SK-N-SH (cell line): ENCODE measurements around the gene ODAD3.

Experiments
- CTCF ChIP-seq: fragments of 200-600 bp; sonication (generic); IDR thresholded peaks from 2 replicates; pipeline ENCODE4 v1.6.1; 2017; ENCODE audit warnings: antibody characterized with exemption, mild to moderate bottlenecking, moderate library complexity
- EP300 ChIP-seq, 2 experiments: IDR thresholded peaks; 2 replicates each; pipeline versions ENCODE4 v1.4.0 to v1.6.1; 2012; ENCODE audit warnings: borderline replicate concordance in 1 of 2, low read depth in 1 of 2, low read length in 1 of 2
- POLR2AphosphoS5 ChIP-seq: IDR thresholded peaks from 2 replicates; pipeline ENCODE4 v1.6.1; 2012; ENCODE audit warnings: low read depth, low read length
- RAD21 ChIP-seq: IDR thresholded peaks from 2 replicates; pipeline ENCODE4 v1.6.1; 2012; ENCODE audit warnings: mild to moderate bottlenecking, low read length
- SIN3A ChIP-seq: IDR thresholded peaks from 2 replicates; pipeline ENCODE4 v1.6.1; 2012; ENCODE audit warnings: low read depth, mild to moderate bottlenecking, low read length, moderate library complexity, borderline replicate concordance

- TF ChIP-seq CTCF (no peak), EP300 (IDR thresholded peaks at IDR 0.05; ENCODE audit: borderline replicate concordance in 1 of 2, low read depth in 1 of 2, low read length in 1 of 2) (no peak), SIN3A (no peak), POLR2AphosphoS5 (no peak), RAD21 (no peak)
Measured at GRCh38 chr19:11464333-11465265, 29.7 kb upstream of the ODAD3 start.
